HUES48 (cell line): ENCODE results near the gene MTFP1.

Experiments
- H3K27ac ChIP-seq: one replicate; pipeline ENCODE4 v1.7.0; 2013; ENCODE audit warnings: low read depth, low read length, inconsistent platforms
- H3K27me3 ChIP-seq: 2 replicates; pipeline ENCODE4 v1.6.1; 2013; ENCODE audit warnings: mild to moderate bottlenecking, low read length; ENCODE audit not compliant: control insufficient read depth, insufficient read depth
- H3K36me3 ChIP-seq: 2 replicates; pipeline ENCODE4 v1.6.1; 2013; ENCODE audit warnings: low read length; ENCODE audit not compliant: control insufficient read depth, insufficient read depth
- H3K4me1 ChIP-seq: 2 replicates; pipeline ENCODE4 v1.6.1; 2013; ENCODE audit warnings: mild to moderate bottlenecking, low read length; ENCODE audit not compliant: control insufficient read depth, insufficient read depth
- H3K4me3 ChIP-seq: 2 replicates; pipeline ENCODE4 v1.5.1; 2013; ENCODE audit warnings: mild to moderate bottlenecking, low read depth, low read length
- H3K9ac ChIP-seq: 2 replicates; pipeline ENCODE4 v1.6.1; 2013; ENCODE audit warnings: mild to moderate bottlenecking, low read depth, low read length, moderate library complexity
- H3K9me3 ChIP-seq: 2 replicates; pipeline ENCODE4 v1.6.1; 2013; ENCODE audit warnings: low read length; ENCODE audit not compliant: control insufficient read depth, insufficient read depth

Gene MTFP1

GRCh38 chr22:30429887-30430286 is 4.3 kb downstream of the MTFP1 start:
- Histone ChIP-seq H3K4me3 (no peak overlapping the region), H3K27me3 (no peaks in the 10 kb centered on the region; the same call in 1 of the 2 replicates), H3K36me3 (peaks cover 21% of the 10 kb centered on the region), H3K4me1 (no peaks in the 10 kb centered on the region; the same call in 1 of the 2 replicates), H3K9me3 (no peaks in the 10 kb centered on the region), H3K9ac (no peak overlapping the region), H3K27ac (no peak overlapping the region)

DNA sequence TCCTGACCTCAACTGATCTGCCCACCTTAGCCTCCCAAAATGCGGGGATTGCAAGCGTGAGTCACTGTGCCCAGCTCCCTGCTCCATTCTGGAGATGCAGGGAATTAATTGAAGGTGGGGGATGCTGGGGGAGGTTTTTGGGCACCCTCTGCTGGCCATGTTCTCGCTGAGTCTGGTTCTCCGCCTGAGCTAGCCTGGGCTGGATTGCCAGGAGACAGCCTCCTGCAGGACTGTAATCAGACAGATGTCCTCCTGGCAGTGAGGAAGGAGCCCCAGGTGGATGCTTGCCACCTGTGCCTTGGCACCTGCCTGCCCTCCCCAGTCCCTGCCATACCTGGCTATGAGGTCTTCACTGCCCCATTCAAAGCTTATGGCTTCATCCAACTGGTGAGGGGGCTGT is 5.4 kb downstream of the MTFP1 start:
- no peaks in the 10 kb centered on the region; the same call in 1 of the 2 replicates for H3K27me3 ChIP-seq
- peaks cover 21% of the 10 kb centered on the region for H3K36me3 ChIP-seq

DNA sequence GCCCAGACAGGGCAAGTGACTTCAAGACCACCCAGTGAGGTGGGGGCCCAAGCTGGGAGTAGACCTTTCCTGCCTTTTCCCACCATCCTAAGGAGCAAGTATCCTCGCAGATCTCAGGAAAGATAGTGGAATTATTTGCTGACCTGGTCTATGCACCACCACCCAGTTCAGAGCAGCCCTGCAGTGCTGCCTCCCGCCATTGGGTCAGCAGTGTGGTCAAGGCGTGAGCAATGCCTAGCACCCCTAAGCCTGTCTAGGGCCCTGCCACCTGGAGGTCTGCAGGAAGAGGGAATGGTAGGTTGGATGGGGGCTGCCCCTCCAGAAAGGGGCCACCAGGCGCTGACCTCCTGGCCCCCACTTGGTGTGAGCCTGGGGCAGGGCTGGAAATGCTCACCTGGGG is 6.5 kb downstream of the MTFP1 start:
- Histone ChIP-seq H3K9ac (no peak overlapping the region), H3K36me3 (peaks cover 18% of the 10 kb centered on the region), H3K27me3 (no peaks in the 10 kb centered on the region; the same call in 1 of the 2 replicates), H3K4me1 (no peaks in the 10 kb centered on the region), H3K27ac (no peak overlapping the region), H3K9me3 (peaks cover 5% of the 10 kb centered on the region; the same call in 1 of the 2 replicates), H3K4me3 (no peak overlapping the region)

More for the DNA sequence above, 5.4 kb downstream of the MTFP1 start:
- Histone ChIP-seq H3K9me3 (peaks cover 2% of the 10 kb centered on the region; the same call in 1 of the 2 replicates), H3K9ac (no peak overlapping the region), H3K4me3 (no peak overlapping the region), H3K4me1 (no peaks in the 10 kb centered on the region), H3K27ac (no peak overlapping the region)

DNA sequence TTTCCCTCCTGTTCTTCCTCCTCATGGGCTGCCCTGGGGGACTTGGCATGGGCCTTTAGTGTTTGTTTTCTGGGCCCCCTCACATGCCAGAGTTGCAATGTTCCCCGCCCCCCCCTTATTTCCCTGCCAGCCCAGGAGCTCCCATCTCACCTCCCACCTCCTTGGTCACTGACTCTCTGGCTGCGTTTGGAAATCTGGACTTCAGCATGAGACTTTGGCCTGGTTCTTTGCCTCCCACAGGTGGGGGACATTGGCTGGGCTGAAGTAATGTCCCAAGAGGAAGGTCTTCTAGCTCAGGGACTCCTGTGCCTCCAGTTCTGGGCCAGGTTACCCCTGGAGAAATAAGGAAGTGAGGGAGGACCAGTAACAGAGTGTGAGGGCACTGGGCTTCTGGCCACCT is 7.0 kb downstream of the MTFP1 start:
- Histone ChIP-seq H3K4me3 (no peak overlapping the region), H3K9ac (no peak overlapping the region), H3K4me1 (no peaks in the 10 kb centered on the region), H3K27me3 (no peaks in the 10 kb centered on the region; the same call in 1 of the 2 replicates), H3K27ac (no peak overlapping the region), H3K9me3 (peaks cover 5% of the 10 kb centered on the region; the same call in 1 of the 2 replicates), H3K36me3 (peaks cover 14% of the 10 kb centered on the region; the same call in 1 of the 2 replicates)

DNA sequence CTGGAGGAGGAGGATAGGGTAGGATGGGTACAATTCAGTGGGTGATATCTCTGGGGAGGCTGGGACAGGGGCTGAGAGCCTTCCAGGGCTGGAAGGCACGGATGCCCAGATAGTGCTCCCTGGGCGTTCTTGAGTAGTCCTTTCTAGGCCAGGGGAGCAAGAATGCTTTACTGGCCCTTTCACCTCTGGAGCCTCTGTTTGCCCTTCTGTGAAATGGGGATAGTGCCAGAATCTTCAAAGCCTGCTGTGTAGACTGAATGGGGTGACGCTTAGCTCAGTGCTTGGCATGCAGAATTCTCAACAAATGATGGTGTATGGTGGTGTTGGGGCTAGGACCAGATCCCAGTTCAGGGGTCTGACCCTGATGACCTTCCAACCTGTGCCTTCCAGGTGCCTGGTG is 7.7 kb downstream of the MTFP1 start:
- H3K27me3 ChIP-seq: no peaks in the 10 kb centered on the region; the same call in 1 of the 2 replicates
- no peak overlapping the region for H3K27ac ChIP-seq
- no peaks in the 10 kb centered on the region for H3K4me1 ChIP-seq
- H3K9me3 ChIP-seq: peaks cover 5% of the 10 kb centered on the region; the same call in 1 of the 2 replicates
- H3K4me3 ChIP-seq: no peak overlapping the region
- H3K36me3 ChIP-seq: peaks cover 7% of the 10 kb centered on the region; the same call in 1 of the 2 replicates
- no peak overlapping the region for H3K9ac ChIP-seq

GRCh38 chr22:30433773-30434172 is 8.2 kb downstream of the MTFP1 start:
- Histone ChIP-seq H3K9ac (no peak overlapping the region), H3K4me3 (no peak overlapping the region), H3K9me3 (peaks cover 5% of the 10 kb centered on the region; the same call in 1 of the 2 replicates), H3K4me1 (no peaks in the 10 kb centered on the region), H3K27me3 (no peaks in the 10 kb centered on the region; the same call in 1 of the 2 replicates), H3K27ac (no peak overlapping the region), H3K36me3 (peaks cover 2% of the 10 kb centered on the region; the same call in 1 of the 2 replicates)

DNA sequence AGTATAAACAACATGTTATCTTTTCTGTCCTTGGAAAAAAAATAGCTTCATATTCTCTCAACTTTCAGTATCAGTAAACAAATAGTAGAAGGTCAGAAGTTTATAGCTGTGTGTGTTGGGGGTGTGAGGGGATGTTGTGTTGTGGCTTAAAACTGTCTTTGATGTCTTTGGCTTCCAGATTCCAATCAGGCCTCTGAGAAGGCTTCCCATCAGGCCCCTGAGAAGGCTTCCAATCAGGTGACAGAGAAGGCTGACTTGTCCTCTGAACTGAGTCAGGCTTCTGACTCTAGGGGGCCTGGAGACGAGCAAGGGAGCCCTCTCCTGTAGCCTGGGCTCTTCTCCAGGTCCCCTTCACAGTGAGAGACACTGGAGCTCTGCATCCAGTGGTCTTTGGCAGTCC is 9.3 kb downstream of the MTFP1 start:
- Histone ChIP-seq H3K9me3 (peaks cover 5% of the 10 kb centered on the region; the same call in 1 of the 2 replicates), H3K4me1 (no peaks in the 10 kb centered on the region), H3K27me3 (no peaks in the 10 kb centered on the region; the same call in 1 of the 2 replicates), H3K36me3 (no peaks in the 10 kb centered on the region), H3K9ac (no peak overlapping the region), H3K27ac (no peak overlapping the region), H3K4me3 (no peak overlapping the region)

DNA sequence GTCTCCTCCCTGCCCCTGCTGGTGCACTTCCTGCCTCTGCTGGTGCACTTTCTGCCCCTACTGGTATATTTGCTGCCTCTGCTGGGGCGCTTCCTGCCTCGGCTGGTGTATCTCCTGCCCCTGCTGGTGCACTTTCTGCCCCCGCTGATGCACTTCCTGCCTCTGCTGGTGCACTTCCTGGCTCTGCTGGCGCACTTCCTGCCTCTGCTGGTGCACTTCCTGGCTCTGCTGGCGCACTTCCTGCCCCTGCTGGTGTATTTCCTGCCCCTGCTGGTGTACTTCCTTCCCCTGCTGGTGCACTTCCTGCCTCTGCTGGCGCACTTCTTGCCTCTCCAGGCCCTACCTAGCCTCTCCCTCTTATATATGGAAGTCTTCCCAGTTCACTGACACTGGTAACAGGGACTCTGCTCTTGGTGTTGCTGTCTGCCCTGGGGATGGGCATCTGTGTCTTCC is 10.1 kb downstream of the MTFP1 start:
- Histone ChIP-seq H3K4me1 (no peaks in the 10 kb centered on the region), H3K27me3 (no peaks in the 10 kb centered on the region; the same call in 1 of the 2 replicates), H3K36me3 (no peaks in the 10 kb centered on the region), H3K9ac (no peak overlapping the region), H3K4me3 (no peak overlapping the region), H3K27ac (no peak overlapping the region), H3K9me3 (peaks cover 5% of the 10 kb centered on the region; the same call in 1 of the 2 replicates)

DNA sequence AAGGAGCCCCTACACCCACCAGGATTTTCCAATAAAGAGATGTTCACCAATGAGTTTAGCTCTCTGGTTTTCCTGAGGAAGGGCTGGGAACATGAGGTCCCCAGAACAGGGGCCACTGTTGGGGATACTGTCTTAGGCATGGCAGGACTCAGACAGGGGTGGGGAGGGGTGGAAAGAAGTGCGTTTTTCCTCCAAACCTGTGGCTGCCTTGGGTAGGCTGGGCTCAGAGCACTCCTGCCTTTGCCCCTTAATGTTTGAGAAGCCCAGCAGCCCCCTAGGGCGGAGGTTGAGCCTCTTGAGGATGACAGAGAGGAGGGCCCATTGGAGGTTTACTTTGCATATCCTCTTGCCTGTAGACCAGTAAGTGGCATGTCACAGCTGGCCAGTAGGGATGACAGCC is 10.6 kb downstream of the MTFP1 start:
- no peaks in the 10 kb centered on the region for H3K36me3 ChIP-seq
- H3K9ac ChIP-seq: no peak overlapping the region
- no peak overlapping the region for H3K4me3 ChIP-seq
- H3K4me1 ChIP-seq: no peaks in the 10 kb centered on the region
- peaks cover 5% of the 10 kb centered on the region; the same call in 1 of the 2 replicates for H3K9me3 ChIP-seq
- no peak overlapping the region for H3K27ac ChIP-seq
- no peaks in the 10 kb centered on the region; the same call in 1 of the 2 replicates for H3K27me3 ChIP-seq

DNA sequence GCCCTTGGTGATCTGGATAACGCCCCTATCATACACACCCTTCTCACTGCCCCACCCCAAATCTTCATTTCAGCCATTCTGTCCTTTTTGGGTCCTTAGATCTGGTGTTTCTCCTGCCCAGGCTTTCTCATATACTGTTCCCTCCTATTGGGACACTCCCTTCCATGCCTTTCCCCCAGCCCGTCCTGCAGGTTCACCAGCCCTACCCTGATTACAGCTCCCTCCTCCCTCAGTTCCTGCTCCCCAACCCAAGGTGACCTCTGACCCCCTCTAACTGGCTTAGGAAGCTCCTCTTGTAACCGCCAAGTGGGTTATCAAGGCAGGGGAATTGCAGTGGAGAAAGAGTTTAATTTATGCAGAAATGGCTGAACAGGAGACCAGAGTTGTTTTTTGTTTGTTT is 13.0 kb downstream of the MTFP1 start:
- Histone ChIP-seq H3K27ac (no peak overlapping the region), H3K4me1 (no peaks in the 10 kb centered on the region), H3K27me3 (no peaks in the 10 kb centered on the region; the same call in 1 of the 2 replicates), H3K36me3 (no peaks in the 10 kb centered on the region), H3K9me3 (peaks cover 5% of the 10 kb centered on the region; the same call in 1 of the 2 replicates), H3K9ac (no peak overlapping the region), H3K4me3 (no peak overlapping the region)

GRCh38 chr22:30439226-30439625 is 13.7 kb downstream of the MTFP1 start:
- H3K9ac ChIP-seq: no peak overlapping the region
- H3K27ac ChIP-seq: no peak overlapping the region
- H3K4me1 ChIP-seq: no peaks in the 10 kb centered on the region
- no peaks in the 10 kb centered on the region for H3K36me3 ChIP-seq
- peaks cover 5% of the 10 kb centered on the region; the same call in 1 of the 2 replicates for H3K9me3 ChIP-seq
- no peak overlapping the region for H3K4me3 ChIP-seq
- no peaks in the 10 kb centered on the region for H3K27me3 ChIP-seq
